ENCODE data around the gene BAZ2A.

The BAZ2A gene

DNA sequence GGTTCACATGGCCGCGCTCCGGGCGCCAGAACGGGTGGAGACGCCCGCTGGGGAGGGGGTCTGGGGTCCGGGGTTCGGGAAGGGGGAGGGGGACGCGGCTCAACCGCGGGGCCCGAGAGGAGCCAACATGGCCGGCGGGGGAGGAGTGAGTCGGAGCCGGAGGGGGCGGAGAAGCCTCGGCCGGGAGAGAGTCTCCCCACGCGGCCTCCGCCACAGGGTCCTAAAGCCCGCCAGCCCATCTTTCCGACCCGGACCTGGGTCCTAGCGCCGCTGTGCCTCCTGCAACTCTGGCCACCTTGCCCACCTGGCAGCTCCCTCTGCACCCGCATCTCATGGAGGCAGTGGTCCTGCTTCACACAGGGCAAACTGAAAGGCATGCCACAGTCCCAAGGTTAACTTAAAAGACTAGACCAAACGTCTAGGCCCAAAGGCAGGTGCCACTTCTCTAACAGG, at the start of gene BAZ2A (continued):
- TF ChIP-seq, protein P1, sequence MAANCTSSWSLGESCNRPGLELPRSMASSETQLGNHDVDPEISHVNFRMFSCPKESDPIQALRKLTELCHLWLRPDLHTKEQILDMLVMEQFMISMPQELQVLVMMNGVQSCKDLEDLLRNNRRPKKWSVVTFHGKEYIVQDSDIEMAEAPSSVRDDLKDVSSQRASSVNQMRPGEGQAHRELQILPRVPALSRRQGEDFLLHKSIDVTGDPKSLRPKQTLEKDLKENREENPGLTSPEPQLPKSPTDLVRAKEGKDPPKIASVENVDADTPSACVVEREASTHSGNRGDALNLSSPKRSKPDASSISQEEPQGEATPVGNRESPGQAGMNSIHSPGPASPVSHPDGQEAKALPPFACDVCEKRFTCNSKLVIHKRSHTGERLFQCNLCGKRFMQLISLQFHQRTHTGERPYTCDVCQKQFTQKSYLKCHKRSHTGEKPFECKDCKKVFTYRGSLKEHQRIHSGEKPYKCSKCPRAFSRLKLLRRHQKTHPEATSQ (tag by site-specific recombination; IDR thresholded peaks at IDR 0.05) = peak; percentile 58; the same call in 1 of the 2 replicates
- TF ChIP-seq ZBTB11 (tag by site-specific recombination; conservative IDR thresholded peaks at IDR 0.05; ENCODE audit: low read depth) (peak; percentile 47; the same call in 1 of the 2 replicates), ZBTB26 (tag by site-specific recombination; optimal IDR thresholded peaks at IDR 0.05) (peak; percentile 29), ZNF362 (tag by site-specific recombination; IDR thresholded peaks at IDR 0.05) (no peak), SP2 (tag by site-specific recombination; IDR thresholded peaks at IDR 0.05) (peak; percentile 43), KLF8 (tag by site-specific recombination; IDR thresholded peaks at IDR 0.05) (peak; percentile 93), ZNF629 (tag by site-specific recombination; IDR thresholded peaks at IDR 0.05) (peak; percentile 82), ZNF518A (tag by site-specific recombination; conservative IDR thresholded peaks at IDR 0.05; ENCODE audit: low read depth) (no peak), ZNF37A (tag by site-specific recombination; IDR thresholded peaks at IDR 0.05) (peak; percentile 77), ZNF2 (tag by site-specific recombination; IDR thresholded peaks at IDR 0.05) (peak; percentile 43; the same call in 1 of the 2 replicates), ZNF26 (tag by site-specific recombination; IDR thresholded peaks at IDR 0.05) (no peak), GLIS2 (tag by site-specific recombination; IDR thresholded peaks at IDR 0.05) (peak; percentile 94), ZNF366 (tag by site-specific recombination; conservative IDR thresholded peaks at IDR 0.05) (0 out of 2 replicates have a peak, but pooled peaks have one; percentile 21), KLF10 (tag by site-specific recombination; IDR thresholded peaks at IDR 0.05) (peak; percentile 94), KLF7 (tag by site-specific recombination; IDR thresholded peaks at IDR 0.05; ENCODE audit: borderline replicate concordance) (peak; percentile 53; the same call in 1 of the 2 replicates), ZFP69B (tag by site-specific recombination; IDR thresholded peaks at IDR 0.05) (peak; percentile 93), KLF1 (tag by site-specific recombination; IDR thresholded peaks at IDR 0.05) (0 out of 2 replicates have a peak, but pooled peaks have one; percentile 29), ZNF202 (tag by site-specific recombination; IDR thresholded peaks at IDR 0.05; ENCODE audit: borderline replicate concordance) (no peak)
- TF ChIP-seq, protein P2, sequence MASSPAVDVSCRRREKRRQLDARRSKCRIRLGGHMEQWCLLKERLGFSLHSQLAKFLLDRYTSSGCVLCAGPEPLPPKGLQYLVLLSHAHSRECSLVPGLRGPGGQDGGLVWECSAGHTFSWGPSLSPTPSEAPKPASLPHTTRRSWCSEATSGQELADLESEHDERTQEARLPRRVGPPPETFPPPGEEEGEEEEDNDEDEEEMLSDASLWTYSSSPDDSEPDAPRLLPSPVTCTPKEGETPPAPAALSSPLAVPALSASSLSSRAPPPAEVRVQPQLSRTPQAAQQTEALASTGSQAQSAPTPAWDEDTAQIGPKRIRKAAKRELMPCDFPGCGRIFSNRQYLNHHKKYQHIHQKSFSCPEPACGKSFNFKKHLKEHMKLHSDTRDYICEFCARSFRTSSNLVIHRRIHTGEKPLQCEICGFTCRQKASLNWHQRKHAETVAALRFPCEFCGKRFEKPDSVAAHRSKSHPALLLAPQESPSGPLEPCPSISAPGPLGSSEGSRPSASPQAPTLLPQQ (tag by site-specific recombination; IDR thresholded peaks at IDR 0.05) = peak; percentile 97
- TF ChIP-seq, protein P3, sequence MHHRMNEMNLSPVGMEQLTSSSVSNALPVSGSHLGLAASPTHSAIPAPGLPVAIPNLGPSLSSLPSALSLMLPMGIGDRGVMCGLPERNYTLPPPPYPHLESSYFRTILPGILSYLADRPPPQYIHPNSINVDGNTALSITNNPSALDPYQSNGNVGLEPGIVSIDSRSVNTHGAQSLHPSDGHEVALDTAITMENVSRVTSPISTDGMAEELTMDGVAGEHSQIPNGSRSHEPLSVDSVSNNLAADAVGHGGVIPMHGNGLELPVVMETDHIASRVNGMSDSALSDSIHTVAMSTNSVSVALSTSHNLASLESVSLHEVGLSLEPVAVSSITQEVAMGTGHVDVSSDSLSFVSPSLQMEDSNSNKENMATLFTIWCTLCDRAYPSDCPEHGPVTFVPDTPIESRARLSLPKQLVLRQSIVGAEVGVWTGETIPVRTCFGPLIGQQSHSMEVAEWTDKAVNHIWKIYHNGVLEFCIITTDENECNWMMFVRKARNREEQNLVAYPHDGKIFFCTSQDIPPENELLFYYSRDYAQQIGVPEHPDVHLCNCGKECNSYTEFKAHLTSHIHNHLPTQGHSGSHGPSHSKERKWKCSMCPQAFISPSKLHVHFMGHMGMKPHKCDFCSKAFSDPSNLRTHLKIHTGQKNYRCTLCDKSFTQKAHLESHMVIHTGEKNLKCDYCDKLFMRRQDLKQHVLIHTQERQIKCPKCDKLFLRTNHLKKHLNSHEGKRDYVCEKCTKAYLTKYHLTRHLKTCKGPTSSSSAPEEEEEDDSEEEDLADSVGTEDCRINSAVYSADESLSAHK (tag by site-specific recombination; IDR thresholded peaks at IDR 0.05) = 0 out of 2 replicates have a peak, but pooled peaks have one; percentile 33

Measured in HEK293 (cell line).